GM19193 (cell line): Measurements from ENCODE around the gene MCC.

ENCODE experiments used
- POLR2A ChIP-seq: IDR thresholded peaks from 4 replicates; pipeline ENCODE4 v1.6.1; 2011; ENCODE audit not compliant: insufficient read depth, insufficient read length; ENCODE audit errors: extremely low read depth

MCC gene

DNA sequence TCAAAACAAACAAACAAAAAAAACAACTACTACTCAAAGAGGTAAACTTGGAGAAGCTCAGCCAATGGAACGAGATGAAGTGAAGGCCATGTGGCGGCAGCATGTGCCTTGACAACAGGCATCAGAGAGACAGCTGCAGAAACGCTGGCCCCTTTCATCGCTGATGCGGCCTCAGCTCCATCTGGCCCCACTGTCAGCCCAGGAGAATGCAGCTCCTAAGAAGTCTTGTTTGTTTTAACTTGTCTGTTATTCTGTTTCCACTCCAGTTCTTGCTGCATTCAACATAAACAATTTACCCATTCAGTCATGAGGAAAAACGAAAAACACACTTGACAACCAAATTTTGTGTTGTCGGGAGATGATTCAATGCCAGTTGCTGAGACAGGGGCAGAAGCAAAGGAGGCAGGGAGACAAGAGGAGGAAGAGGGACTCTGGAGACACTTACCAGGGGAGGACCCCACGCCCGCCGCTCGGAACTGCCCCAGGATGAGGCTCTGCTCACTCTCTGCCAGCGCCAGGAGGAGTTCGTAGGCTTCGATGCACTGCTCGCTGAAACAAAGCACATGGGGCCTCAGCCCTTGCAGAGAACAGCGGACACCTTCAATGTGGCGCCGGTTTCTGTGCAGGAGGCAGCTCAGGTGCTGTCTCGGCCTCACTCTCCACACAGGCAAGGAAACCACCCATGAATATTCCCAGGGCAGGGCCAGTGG is 420.5 kb downstream of the MCC start:
- TF ChIP-seq POLR2A, result no peak

DNA sequence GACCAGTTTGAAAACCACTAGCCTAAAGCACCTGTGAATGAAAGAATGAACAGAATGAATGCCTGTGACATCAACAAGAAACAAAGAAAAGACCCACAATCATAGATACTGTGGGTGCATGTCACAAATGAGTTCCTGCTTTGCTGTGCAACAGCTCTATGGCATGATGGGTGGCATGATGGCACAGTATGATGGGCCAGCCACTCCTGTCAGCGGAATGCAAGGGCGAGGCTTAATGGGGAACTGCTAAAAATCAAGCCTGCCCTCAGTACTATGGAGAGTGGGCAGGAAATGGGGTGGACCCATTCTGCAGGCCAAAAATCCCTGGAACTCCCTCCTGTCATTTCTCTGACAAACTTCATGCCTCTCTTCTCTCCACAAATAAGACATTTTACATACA is 422.6 kb downstream of the MCC start:
- TF ChIP-seq POLR2A, result no peak

GRCh38 chr5:113064806-113065205 is 423.4 kb downstream of the MCC start:
- TF ChIP-seq POLR2A, result no peak

GRCh38 chr5:113063927-113064326 is 424.3 kb downstream of the MCC start:
- TF ChIP-seq POLR2A, result no peak

- no peak for TF ChIP-seq POLR2A
These were observed 425.3 kb downstream of the MCC start for GRCh38 chr5:113062869-113063508.

DNA sequence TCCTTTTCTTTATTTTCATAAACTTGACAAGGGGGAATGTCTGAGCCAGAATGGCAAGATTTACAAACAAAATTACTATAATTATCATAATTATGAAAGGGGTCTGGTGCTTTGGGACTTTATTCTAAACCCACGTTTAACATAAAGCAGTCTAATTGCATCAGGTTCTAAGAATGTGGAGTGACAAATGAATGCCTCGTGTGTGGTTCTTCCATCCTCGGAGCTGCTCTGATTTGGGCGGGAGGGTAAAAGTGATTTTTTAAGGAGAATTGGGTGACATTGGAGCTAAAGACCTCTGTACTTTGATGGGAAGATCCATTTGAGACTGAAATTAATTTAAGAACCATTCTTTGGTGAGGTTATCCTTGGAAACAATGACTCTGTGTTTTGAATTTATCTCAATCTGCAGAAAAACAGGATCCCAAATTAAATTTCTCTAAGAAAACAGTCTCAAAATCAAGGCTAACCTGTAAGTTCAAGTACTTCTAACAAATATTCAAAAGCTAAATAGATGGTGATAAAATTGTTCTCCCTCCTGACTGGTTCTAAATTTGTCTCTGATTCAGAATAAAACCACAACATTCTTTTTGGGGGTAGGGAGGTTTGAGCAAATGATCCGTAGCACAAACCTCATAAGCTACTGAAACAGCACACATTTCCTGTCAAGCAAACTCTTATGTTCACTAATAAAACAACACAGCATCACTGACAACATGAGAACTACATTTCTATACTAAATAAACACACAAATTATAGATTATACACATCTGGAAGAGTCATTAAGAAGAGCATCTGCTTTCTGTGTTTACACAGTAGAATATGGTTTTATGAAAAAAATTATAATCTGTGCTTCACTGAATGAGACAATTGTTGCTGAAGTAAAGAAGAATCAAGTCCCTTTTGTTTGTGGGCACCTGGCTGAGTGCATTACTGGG is 426.1 kb downstream of the MCC start:
- TF ChIP-seq POLR2A, result no peak

DNA sequence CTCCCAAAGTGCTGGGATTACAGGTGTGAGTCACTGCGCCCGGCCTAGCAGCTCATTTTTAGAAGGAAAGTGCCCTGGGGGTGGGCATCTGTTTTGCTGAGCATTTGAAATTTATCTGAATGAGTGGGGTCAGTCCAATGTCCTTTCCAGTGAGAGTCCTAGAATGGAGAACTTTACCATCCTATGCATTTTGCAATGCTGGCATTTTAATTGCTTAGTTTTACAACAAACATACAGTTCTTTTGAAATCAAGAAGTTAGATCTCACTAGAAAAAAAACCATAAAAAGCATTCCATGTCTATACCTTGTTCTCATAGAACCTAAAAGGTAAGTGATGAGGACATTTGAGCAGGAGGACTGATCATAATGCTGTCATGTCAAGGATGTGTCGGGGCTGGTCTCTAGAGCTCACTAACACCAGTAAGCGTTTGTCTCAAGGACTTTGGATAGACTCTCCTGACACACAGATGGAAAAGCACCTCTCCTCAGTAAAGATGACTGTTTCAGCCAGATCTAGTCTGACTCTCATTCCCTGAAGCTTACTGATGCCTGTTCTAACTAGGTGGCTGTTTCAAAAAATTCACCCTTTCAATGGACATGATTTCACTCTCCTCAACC is 427.7 kb downstream of the MCC start:
- TF ChIP-seq POLR2A, result no peak

DNA sequence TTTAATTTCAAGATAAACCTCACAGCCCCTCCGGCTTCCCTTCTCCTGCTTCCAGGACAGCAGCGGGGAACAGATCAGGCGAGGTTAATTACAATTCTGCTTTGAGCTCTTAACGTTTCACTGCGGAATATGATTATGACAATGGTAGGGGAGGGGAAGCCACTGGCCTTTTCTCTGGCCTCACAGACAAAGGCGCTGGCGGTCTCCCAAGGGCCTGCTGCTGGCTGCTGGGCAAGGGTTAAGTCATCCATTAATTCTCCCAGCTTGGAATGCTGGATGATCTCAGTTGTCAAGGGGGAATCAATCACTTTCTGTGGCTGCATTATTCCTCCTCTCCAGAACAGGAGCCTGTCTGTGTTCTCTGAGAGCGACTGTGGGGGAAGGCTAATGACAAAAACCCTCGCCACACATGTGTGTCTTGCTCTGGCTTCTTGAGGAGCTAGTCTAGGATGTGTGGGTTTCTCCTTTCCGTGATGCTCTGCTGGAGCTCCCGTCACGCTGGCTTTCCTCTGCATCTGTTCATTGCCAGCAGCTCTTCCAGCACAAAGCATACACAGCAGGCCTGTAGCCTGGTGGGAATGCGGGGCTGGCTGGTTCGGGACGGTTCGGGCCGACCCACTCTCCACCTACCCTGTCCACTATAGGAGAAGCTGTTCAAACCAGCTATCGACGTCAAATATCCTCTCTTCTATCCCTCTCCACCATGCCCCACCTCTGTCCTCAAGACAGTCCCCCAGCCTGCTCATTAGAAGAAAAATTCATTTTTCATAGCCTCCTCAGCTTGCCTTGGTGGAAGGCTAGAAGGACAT is 428.8 kb downstream of the MCC start:
- no peak for TF ChIP-seq POLR2A

DNA sequence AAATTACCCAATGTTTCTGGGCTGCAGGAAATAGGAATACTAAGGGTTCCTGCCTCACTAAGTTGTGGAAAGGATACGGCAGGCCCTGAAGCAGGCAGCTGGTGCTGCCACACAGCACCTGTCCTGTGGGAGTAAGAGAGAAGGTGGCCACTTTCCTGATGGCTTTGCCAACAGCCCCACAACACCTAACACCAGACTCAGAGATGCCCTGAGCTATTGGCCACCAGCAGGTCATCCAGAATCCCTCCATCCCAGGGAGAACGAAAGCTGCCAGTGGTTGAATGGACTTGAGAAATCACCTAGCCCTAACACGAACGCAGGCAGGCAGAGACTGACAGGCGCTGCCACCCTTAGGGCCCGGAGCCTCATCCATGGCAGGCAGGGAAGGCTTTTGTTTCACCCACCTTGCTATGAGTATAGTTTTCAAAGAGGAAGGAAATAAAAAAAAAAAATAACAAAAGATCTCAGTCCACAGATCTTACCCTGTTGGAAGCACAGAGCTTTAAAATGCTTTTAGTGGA is 429.5 kb downstream of the MCC start:
- no peak for TF ChIP-seq POLR2A

DNA sequence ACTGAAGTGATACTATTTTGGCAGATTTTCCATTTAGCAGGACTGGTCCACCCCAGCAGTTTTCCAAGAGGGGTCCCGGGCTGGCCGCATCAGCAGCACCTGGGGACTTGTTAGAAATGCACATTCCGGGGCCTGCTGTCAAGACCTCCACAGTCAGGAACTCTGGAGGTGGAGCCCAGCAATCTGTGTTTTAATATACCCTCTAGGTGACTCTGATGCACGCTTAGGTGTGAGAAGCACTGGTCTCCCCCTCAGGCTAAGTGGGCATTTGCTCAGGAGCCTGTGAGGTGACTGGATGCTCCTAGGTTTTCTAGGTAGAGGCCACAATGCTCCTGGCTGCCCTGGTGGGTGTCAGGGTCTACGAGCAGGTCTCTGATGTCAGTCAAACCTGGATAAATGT is 430.0 kb downstream of the MCC start:
- TF ChIP-seq POLR2A, result no peak

GRCh38 chr5:113057557-113057984 is 430.7 kb downstream of the MCC start:
- TF ChIP-seq POLR2A, result no peak

DNA sequence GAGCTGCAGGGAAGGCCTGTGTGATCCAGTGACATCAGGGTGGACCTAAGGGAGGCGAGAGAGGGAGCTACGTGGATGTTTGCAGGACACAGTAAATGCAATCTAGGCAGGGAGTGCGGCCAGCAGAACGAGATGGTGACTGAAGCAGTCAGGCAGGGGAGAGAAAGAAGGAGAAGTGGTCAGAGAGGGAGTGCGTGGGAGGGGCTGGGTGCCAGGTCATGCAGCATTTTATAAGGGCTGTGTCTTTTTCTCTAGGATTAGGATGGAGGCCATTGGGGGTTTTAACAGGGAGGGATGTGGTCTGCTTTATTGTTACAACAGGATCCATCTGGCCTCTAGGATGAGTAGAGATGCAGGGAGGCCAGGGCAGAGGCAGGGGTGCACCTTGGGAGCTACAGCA is 431.3 kb downstream of the MCC start:
- no peak for TF ChIP-seq POLR2A

GRCh38 chr5:113054899-113055298 is 433.4 kb downstream of the MCC start:
- no peak for TF ChIP-seq POLR2A

- TF ChIP-seq POLR2A, result no peak
These were observed 434.7 kb downstream of the MCC start for GRCh38 chr5:113053511-113053995.

- TF ChIP-seq POLR2A, result no peak
These were observed 436.0 kb downstream of the MCC start for GRCh38 chr5:113052041-113052795.
